DND-41 (cell line): ENCODE data around the gene ANAPC4.
"Not testable (repeated sequence)": the region's sequence is repeated elsewhere in the genome, so short reads cannot be mapped to it uniquely, and the experiment has no call there.

Source experiments
- ATAC-seq: fragments of 200-7000 bp; cut with Tn5 transposase; 3 replicates; pipeline ENCODE4 v1.9.1; 2021; ENCODE audit warnings: low read depth; ENCODE audit not compliant: insufficient read depth
- DNase-seq: peaks from one replicate; pipeline ENCODE4 v3.0.0-alpha.2; 2020
- H2AFZ ChIP-seq: 2 replicates; pipeline ENCODE4 v1.6.0; 2012; ENCODE audit warnings: low read depth, low read length
- H3K27ac ChIP-seq: 2 replicates; pipeline ENCODE4 v1.5.1; 2012; ENCODE audit warnings: low read length, inconsistent platforms
- H3K27me3 ChIP-seq: fragments of 200-600 bp; sonication (generic); 2 replicates; pipeline ENCODE4 v1.6.0; 2012; ENCODE audit warnings: low read length, mild to moderate bottlenecking, inconsistent platforms; ENCODE audit not compliant: insufficient read depth, poor library complexity
- H3K36me3 ChIP-seq: 2 replicates; pipeline ENCODE4 v1.5.1; 2012; ENCODE audit warnings: low read length, inconsistent platforms; ENCODE audit not compliant: insufficient read depth
- H3K4me1 ChIP-seq: 2 replicates; pipeline ENCODE4 v1.5.1; 2012; ENCODE audit warnings: mild to moderate bottlenecking, low read length; ENCODE audit not compliant: insufficient read depth
- H3K4me2 ChIP-seq: 2 replicates; pipeline ENCODE4 v1.6.0; 2012; ENCODE audit warnings: mild to moderate bottlenecking, moderate library complexity, low read length, inconsistent platforms; ENCODE audit not compliant: insufficient read depth
- H3K4me3 ChIP-seq, 2 experiments: fragments of 200-600 bp in 1 of 2; shearing (Covaris generic) in 1 of 2; 2 replicates each; pipeline ENCODE4 v1.5.1; 2012 to 2016; ENCODE audit warnings: inconsistent platforms in 2 of 2, low read length in 2 of 2, mild to moderate bottlenecking in 2 of 2, low read depth in 1 of 2, moderate library complexity in 1 of 2
- H3K79me2 ChIP-seq: 2 replicates; pipeline ENCODE4 v1.6.0; 2012; ENCODE audit warnings: low read length, inconsistent platforms; ENCODE audit not compliant: insufficient read depth
- H3K9ac ChIP-seq: 2 replicates; pipeline ENCODE4 v1.6.0; 2012; ENCODE audit warnings: low read depth, mild to moderate bottlenecking, inconsistent platforms, low read length, moderate library complexity
- H3K9me3 ChIP-seq: 2 replicates; pipeline ENCODE4 v1.5.1; 2012; ENCODE audit warnings: low read length, moderate library complexity, mild to moderate bottlenecking, inconsistent platforms; ENCODE audit not compliant: insufficient read depth, severe bottlenecking
- H4K20me1 ChIP-seq: 2 replicates; pipeline ENCODE4 v1.6.0; 2012; ENCODE audit warnings: low read length; ENCODE audit not compliant: insufficient read depth
- EZH2 ChIP-seq: IDR thresholded peaks from 3 replicates; pipeline ENCODE4 v1.6.1; 2012; ENCODE audit warnings: borderline replicate concordance, low read depth, mild to moderate bottlenecking, moderate library complexity, low read length, inconsistent platforms; ENCODE audit not compliant: severe bottlenecking
- TF ChIP-seq, protein P1 (sequence below): IDR thresholded peaks from 2 replicates; pipeline ENCODE4 v1.5.1; 2012; ENCODE audit warnings: borderline replicate concordance, low read length, moderate library complexity, mild to moderate bottlenecking; ENCODE audit not compliant: poor library complexity, severe bottlenecking; ENCODE audit errors: extremely low read depth

Gene ANAPC4

DNA sequence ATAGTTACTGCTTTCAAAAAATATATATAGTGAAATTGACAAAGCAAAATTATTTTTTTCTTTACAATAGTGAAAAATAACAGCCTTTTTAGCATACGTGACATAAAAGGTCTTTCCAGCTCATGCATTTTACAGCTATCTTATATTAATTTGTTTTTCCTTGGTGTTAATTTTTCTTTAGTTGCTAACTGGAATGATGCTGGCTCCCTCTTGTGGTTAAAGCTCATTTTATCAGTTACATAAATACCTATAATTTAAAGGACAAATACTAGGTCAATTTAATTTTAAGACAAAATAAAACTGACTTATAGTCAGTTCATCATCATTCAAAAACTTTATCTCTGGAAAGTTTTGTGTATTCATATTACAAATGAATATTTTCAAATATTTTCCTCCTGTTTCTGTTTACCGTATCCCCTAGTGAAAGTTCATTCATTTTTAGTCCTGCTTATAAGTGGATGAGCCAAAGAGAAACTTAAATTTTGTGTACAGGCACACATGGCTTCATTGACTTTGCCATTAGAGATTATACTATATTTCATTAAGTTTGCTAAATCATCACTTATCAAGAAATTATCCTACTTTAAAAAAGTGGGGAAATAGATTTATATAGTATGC, 9.9 kb upstream of the ANAPC4 start:
- Histone ChIP-seq H3K9ac (no peak overlapping the region), H3K36me3 (peaks cover 24% of the 10 kb centered on the region; the same call in 1 of the 2 replicates), H3K4me3 (no peak overlapping the region), H4K20me1 (no peaks in the 10 kb centered on the region), H3K4me2 (no peak overlapping the region), H3K27ac (no peak overlapping the region), H3K27me3 (no peaks in the 10 kb centered on the region), H3K4me1 (no peaks in the 10 kb centered on the region), H2AFZ (no peak overlapping the region), H3K9me3 (no peaks in the 10 kb centered on the region), H3K79me2 (no peaks in the 10 kb centered on the region)
- peak; percentile 48; the same call in 1 of the 3 replicates for ATAC-seq
- no peak for DNase-seq
- TF ChIP-seq EZH2, result no peak
- TF ChIP-seq, protein P1, sequence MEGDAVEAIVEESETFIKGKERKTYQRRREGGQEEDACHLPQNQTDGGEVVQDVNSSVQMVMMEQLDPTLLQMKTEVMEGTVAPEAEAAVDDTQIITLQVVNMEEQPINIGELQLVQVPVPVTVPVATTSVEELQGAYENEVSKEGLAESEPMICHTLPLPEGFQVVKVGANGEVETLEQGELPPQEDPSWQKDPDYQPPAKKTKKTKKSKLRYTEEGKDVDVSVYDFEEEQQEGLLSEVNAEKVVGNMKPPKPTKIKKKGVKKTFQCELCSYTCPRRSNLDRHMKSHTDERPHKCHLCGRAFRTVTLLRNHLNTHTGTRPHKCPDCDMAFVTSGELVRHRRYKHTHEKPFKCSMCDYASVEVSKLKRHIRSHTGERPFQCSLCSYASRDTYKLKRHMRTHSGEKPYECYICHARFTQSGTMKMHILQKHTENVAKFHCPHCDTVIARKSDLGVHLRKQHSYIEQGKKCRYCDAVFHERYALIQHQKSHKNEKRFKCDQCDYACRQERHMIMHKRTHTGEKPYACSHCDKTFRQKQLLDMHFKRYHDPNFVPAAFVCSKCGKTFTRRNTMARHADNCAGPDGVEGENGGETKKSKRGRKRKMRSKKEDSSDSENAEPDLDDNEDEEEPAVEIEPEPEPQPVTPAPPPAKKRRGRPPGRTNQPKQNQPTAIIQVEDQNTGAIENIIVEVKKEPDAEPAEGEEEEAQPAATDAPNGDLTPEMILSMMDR, result peak; percentile 61

DNA sequence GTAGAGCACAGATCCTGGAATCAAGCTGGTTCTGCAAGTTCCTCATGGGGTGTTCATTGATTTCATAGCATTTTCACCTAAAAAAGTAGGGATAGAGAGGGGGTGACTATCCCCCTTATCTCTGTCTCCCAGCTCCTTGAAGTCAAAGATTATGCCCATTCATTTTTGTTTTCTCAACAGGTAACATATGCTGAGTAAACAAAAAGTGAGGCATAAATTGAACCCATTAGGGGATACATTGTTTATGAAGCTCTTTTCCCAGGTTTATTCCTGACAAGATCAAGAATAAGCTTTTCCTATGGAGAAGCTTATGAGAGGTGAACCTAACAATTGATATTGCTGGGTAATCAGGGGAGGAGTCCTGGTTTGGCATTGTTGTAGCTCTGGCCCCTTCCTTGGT, 9.2 kb upstream of the ANAPC4 start:
- no peaks in the 10 kb centered on the region for H3K79me2 ChIP-seq
- H3K4me2 ChIP-seq, result no peak overlapping the region
- H4K20me1 ChIP-seq, result no peaks in the 10 kb centered on the region
- no peaks in the 10 kb centered on the region for H3K27me3 ChIP-seq
- no peak overlapping the region for H3K27ac ChIP-seq
- ATAC-seq (no peak), DNase-seq (no peak)
- H2AFZ ChIP-seq, result no peak overlapping the region
- no peaks in the 10 kb centered on the region for H3K4me1 ChIP-seq
- H3K9ac ChIP-seq, result no peak overlapping the region
- peaks cover 21% of the 10 kb centered on the region; the same call in 1 of the 2 replicates for H3K36me3 ChIP-seq
- TF ChIP-seq, protein P1, result no peak
- H3K4me3 ChIP-seq, result no peak overlapping the region
- H3K9me3 ChIP-seq, result no peaks in the 10 kb centered on the region

DNA sequence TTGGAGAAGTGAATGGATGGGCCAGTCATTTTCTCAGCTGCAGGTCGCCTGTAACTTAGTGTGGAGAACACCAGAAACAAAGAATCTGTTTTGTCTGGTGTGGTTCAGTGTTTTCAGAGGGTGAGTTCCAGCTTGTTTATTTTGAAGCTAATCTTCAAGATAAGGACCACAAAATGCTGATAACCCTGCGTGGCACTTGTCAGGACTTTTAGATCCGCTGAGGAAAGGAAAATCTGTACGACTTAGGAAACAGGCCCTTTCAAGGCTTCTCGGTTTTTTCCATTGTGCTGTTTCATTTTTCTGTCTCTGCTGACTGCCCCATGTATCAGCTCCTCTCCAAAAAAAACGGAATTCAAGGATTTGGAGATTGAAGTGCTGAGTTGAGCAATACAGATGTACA, 8.7 kb upstream of the ANAPC4 start:
- no peaks in the 10 kb centered on the region for H3K27me3 ChIP-seq
- no peaks in the 10 kb centered on the region for H4K20me1 ChIP-seq
- H3K4me1 ChIP-seq, result no peaks in the 10 kb centered on the region
- H3K79me2 ChIP-seq, result no peaks in the 10 kb centered on the region
- H3K27ac ChIP-seq, result no peak overlapping the region
- H3K4me2 ChIP-seq, result no peak overlapping the region
- no peaks in the 10 kb centered on the region for H3K9me3 ChIP-seq
- DNase-seq (no peak), ATAC-seq (no peak)
- no peak overlapping the region for H2AFZ ChIP-seq
- peaks cover 21% of the 10 kb centered on the region; the same call in 1 of the 2 replicates for H3K36me3 ChIP-seq
- TF ChIP-seq EZH2, result no peak
- TF ChIP-seq, protein P1, result no peak
- no peak overlapping the region for H3K4me3 ChIP-seq
- no peak overlapping the region for H3K9ac ChIP-seq

DNA sequence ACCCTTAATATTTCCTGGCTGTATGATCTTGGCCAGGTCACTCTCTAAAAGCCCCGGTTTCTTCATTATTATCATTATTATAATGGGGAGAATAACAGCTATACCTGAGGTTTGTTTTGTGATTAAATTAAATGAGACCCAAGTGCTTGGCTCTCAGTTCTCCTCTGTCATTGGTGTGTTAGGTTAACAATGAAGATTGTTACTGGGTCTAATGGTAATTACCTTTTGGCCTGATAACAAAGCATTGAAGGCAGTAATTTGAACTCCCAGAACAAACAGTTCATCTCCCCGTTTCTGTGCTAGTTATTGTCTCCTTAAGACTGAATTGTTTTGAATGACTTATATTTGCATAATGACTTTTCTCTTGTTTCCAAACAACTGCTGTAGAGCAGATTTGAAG, 6.8 kb upstream of the ANAPC4 start:
- Histone ChIP-seq H3K4me2 (no peak overlapping the region), H3K36me3 (peaks cover 15% of the 10 kb centered on the region; the same call in 1 of the 2 replicates), H3K4me1 (no peaks in the 10 kb centered on the region), H3K9ac (no peak overlapping the region), H2AFZ (no peak overlapping the region), H3K27ac (no peak overlapping the region), H3K79me2 (no peaks in the 10 kb centered on the region), H3K27me3 (no peaks in the 10 kb centered on the region), H3K4me3 (no peak overlapping the region), H3K9me3 (no peaks in the 10 kb centered on the region), H4K20me1 (no peaks in the 10 kb centered on the region)
- DNase-seq, result no peak
- no peak for ATAC-seq
- TF ChIP-seq EZH2, result no peak
- TF ChIP-seq, protein P1, result no peak

DNA sequence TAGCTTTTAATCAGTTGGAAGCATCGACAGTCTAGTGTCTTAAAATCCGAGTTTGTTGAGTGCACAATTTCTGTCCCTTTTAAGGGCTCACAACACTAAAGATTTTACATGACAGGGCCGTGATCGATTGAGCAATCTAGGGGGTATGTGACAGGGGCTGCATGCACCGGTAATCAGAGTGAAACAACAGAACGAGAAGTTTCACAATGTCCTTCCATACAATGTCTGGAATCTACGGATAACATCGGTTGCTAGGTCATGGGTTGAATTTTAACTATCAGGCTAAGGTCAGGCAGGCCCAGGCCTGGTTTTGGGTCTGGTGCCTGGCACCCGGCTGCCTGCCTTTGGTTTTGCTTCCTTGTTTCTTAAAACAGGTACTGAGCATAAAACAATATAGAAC, 4.5 kb upstream of the ANAPC4 start:
- H3K79me2 ChIP-seq, H3K4me1 ChIP-seq, H3K9ac ChIP-seq, H2AFZ ChIP-seq, H3K27me3 ChIP-seq, ATAC-seq, H3K4me3 ChIP-seq, H3K9me3 ChIP-seq, H3K4me2 ChIP-seq, H4K20me1 ChIP-seq, H3K27ac ChIP-seq, DNase-seq: not testable (repeated sequence)
- H3K36me3 ChIP-seq, result peaks cover 15% of the 10 kb centered on the region; the same call in 1 of the 2 replicates
